Measurements from ENCODE around the gene RTP1. TPM values are rescaled to one million over a fixed set of nuclear protein-coding genes. Genes with fewer than 3 reads are reported as not detected.
A peak's percentile ranks its signal among the peaks of the same experiment; 100 is the strongest.

The RTP1 gene
- total RNA-seq, 4 donors from 2014 or later, result not detected

DNA sequence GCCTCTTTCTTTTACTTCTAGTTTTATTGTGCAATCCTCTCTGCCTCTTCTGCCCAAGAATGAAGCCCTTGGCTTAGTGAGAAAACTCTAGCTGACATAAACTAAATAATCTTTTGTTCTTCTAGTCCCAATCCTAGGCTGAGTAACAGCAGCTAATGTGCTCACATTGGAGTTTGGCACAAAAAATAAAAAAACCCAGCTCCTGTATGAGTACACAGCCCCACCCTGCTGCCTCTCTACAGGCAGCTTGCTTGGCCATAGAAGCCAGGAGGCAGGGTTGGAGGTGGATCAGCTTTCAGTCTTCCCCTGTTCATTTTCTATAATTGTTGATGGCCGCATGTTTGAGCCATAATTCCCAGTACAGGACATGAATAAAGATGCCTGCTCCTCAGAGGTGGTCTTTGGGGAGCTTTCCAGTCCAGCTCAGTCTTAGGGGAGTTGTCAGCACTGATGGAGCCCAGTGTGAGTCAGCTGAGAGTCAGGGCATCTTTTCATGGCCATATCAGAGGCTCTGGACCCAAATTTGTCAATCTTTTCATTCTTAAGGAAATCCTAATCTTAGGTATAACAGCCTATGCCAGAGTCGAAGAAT lies 46.7 kb downstream of the RTP1 start:
- TF ChIP-seq POLR2A (IDR thresholded peaks at IDR 0.05) (no peak), CTCF (IDR thresholded peaks at IDR 0.05) (no peak)
- H3K9me3 ChIP-seq, result no peaks in the 10 kb centered on the region
- H3K27me3 ChIP-seq, result peaks cover 0 to 4% (median 0%) of the 10 kb centered on the region in 4 donors
- peaks cover 0 to 15% (median 8%) of the 10 kb centered on the region in 3 donors for H3K4me1 ChIP-seq
- 0 to 67% methylated on average over 1 of the region's 2 CpGs for WGBS, 2 donors
- H3K36me3 ChIP-seq, result no peaks in the 10 kb centered on the region
- no peak overlapping the region for H3K4me3 ChIP-seq
- no peak for DNase-seq
- H3K27ac ChIP-seq, result peak overlapping the region in 3 of 4 donors; percentile 23 to 52 (median 51)
- intact Hi-C loops (cut with DNase I), result no loop called here

- no peak for DNase-seq
- H3K27me3 ChIP-seq, result peaks cover 0 to 4% (median 0%) of the 10 kb centered on the region in 4 donors
- 52 to 65% methylated on average over 2 to 3 of the region's 3 CpGs for WGBS, 2 donors
- H3K9me3 ChIP-seq, result no peaks in the 10 kb centered on the region
- intact Hi-C loops (cut with DNase I), result no loop called here
- no peak overlapping the region for H3K27ac ChIP-seq
- H3K4me3 ChIP-seq, result no peak overlapping the region
- TF ChIP-seq POLR2A (IDR thresholded peaks at IDR 0.05), result no peak
- no peak for TF ChIP-seq CTCF (IDR thresholded peaks at IDR 0.05)
- H3K4me1 ChIP-seq, result peaks cover 0 to 15% (median 8%) of the 10 kb centered on the region in 3 donors
- no peaks in the 10 kb centered on the region for H3K36me3 ChIP-seq
Measured at GRCh38 chr3:187247398-187247797, 50.1 kb downstream of the RTP1 start.

Other genes with a start within 250 kb of the RTP1 start
- gene RPL39L, start 58.0 kb upstream of the RTP1 start, total RNA-seq, result 10 to 100 TPM in 2 of 4 donors, 1 to 10 TPM in 2; 2.4 to 18.6 (median 12.4) TPM
- 1 to 10 TPM in 3 of 4 donors, under 1 TPM in 1; 0.92 to 4.6 (median 1.2) TPM for gene MASP1, start 94.3 kb downstream of the RTP1 start, total RNA-seq
- 1 to 10 TPM in 2 of 4 donors, under 1 TPM in 2; 0.35 to 4.2 (median 0.95) TPM for gene RTP4, start 170.9 kb downstream of the RTP1 start, total RNA-seq